ENCODE data around the gene RPL13A.

RPL13A gene

GRCh38 chr19:49518033-49518432 lies 30.6 kb downstream of the RPL13A start:
- TF ChIP-seq USF1 (IDR thresholded peaks at IDR 0.05) = no peak
- no peak for TF ChIP-seq EP300 (IDR thresholded peaks at IDR 0.05; ENCODE audit: borderline replicate concordance)
- no peak for TF ChIP-seq ZBTB7A (IDR thresholded peaks at IDR 0.05; ENCODE audit: low read depth)
- no peak for TF ChIP-seq TCF12 (IDR thresholded peaks at IDR 0.05; ENCODE audit: low read depth)
- no peak for TF ChIP-seq CEBPB (IDR thresholded peaks at IDR 0.05)
- no peak for TF ChIP-seq FOXM1 (IDR thresholded peaks at IDR 0.05; ENCODE audit: borderline replicate concordance, low read depth)
- no peak for TF ChIP-seq YY1 (IDR thresholded peaks at IDR 0.05; ENCODE audit: low read depth)
- TF ChIP-seq TEAD4 (IDR thresholded peaks at IDR 0.05) = no peak
- TF ChIP-seq MAX (IDR thresholded peaks at IDR 0.05) = no peak
- TF ChIP-seq REST (IDR thresholded peaks at IDR 0.05; ENCODE audit: low read depth) = no peak
- no peak for TF ChIP-seq CREB1 (IDR thresholded peaks at IDR 0.05; ENCODE audit: low read depth)
- no peak for TF ChIP-seq NFIC (IDR thresholded peaks at IDR 0.05)
- no peak for TF ChIP-seq RAD21 (IDR thresholded peaks at IDR 0.05; ENCODE audit: low read depth)
- TF ChIP-seq EGR1 (IDR thresholded peaks at IDR 0.05) = no peak
- TF ChIP-seq TAF1 (IDR thresholded peaks at IDR 0.05; ENCODE audit: low read depth) = no peak

GRCh38 chr19:49520705-49521319 lies 33.4 kb downstream of the RPL13A start:
- no peak for TF ChIP-seq CEBPB (IDR thresholded peaks at IDR 0.05)
- no peak for TF ChIP-seq NFIC (IDR thresholded peaks at IDR 0.05)
- no peak for TF ChIP-seq TEAD4 (IDR thresholded peaks at IDR 0.05)
- no peak for TF ChIP-seq USF1 (IDR thresholded peaks at IDR 0.05)
- TF ChIP-seq EP300 (IDR thresholded peaks at IDR 0.05; ENCODE audit: borderline replicate concordance) = no peak
- no peak for TF ChIP-seq CREB1 (IDR thresholded peaks at IDR 0.05; ENCODE audit: low read depth)
- no peak for TF ChIP-seq ZBTB7A (IDR thresholded peaks at IDR 0.05; ENCODE audit: low read depth)
- no peak for TF ChIP-seq RAD21 (IDR thresholded peaks at IDR 0.05; ENCODE audit: low read depth)
- TF ChIP-seq TAF1 (IDR thresholded peaks at IDR 0.05; ENCODE audit: low read depth) = no peak
- no peak for TF ChIP-seq YY1 (IDR thresholded peaks at IDR 0.05; ENCODE audit: low read depth)
- no peak for TF ChIP-seq FOXM1 (IDR thresholded peaks at IDR 0.05; ENCODE audit: borderline replicate concordance, low read depth)
- no peak for TF ChIP-seq MAX (IDR thresholded peaks at IDR 0.05)
- TF ChIP-seq REST (IDR thresholded peaks at IDR 0.05; ENCODE audit: low read depth) = no peak
- TF ChIP-seq TCF12 (IDR thresholded peaks at IDR 0.05; ENCODE audit: low read depth) = no peak
- no peak for TF ChIP-seq EGR1 (IDR thresholded peaks at IDR 0.05)

- TF ChIP-seq CEBPB (IDR thresholded peaks at IDR 0.05) (no peak), TAF1 (IDR thresholded peaks at IDR 0.05; ENCODE audit: low read depth) (no peak), REST (IDR thresholded peaks at IDR 0.05; ENCODE audit: low read depth) (no peak), FOXM1 (IDR thresholded peaks at IDR 0.05; ENCODE audit: borderline replicate concordance, low read depth) (no peak), USF1 (IDR thresholded peaks at IDR 0.05) (no peak), RAD21 (IDR thresholded peaks at IDR 0.05; ENCODE audit: low read depth) (no peak), NFIC (IDR thresholded peaks at IDR 0.05) (no peak)
These were observed 37.5 kb downstream of the RPL13A start for GRCh38 chr19:49524812-49525455.

Data from Ishikawa (cell line).